ENCODE measurements around the gene SCUBE3. TPM values are rescaled to one million over a fixed set of nuclear protein-coding genes. Genes with fewer than 3 reads are reported as not detected.
A peak's percentile ranks its signal among the peaks of the same experiment; 100 is the strongest.

Gene SCUBE3
- total RNA-seq, 2 experiments from 2014 or later = 0.02 TPM; not detected in 1

DNA sequence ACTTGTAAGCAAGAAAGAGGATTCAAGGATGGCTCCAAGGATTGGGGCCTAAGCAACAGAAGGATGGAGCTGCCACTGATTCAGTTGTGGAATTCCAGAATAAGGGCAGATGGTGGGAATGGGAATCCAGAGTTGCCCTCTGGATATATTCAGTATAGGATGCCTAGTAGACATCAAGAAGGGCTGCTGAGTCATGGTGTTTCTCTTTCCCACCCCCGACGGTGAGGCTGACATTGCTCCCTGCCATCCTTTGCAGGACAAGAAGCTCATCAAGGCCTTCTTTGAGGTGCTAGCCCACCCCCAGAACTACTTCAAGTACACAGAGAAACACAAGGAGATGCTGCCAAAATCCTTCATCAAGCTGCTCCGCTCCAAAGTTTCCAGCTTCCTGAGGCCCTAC lies 34.5 kb downstream of the SCUBE3 start:
- ChIA-PET CTCF (interaction anchor here (1.2 kb wide), 1 partner anchor 8 kb away, joined by 5 read pairs; no protein-coding TSS in a partner anchor), POLR2A (interaction anchor here (0.9 to 1.4 kb wide), 2 partner anchors 9 to 10 kb away, joined by 5 to 6 read pairs; no protein-coding TSS in a partner anchor)
- Mint-ChIP-seq H3K9me3 (no peaks in the 10 kb centered on the region), H3K36me3 (no peaks in the 10 kb centered on the region), H3K4me1 (ENCODE audit: low read depth) (peaks cover 14% of the 10 kb centered on the region), H3K27ac (peak overlapping the region; percentile 16), H3K4me3 (peak overlapping the region; percentile 4), H3K27me3 (no peaks in the 10 kb centered on the region)
- peak; percentile 26 for DNase-seq
- intact Hi-C loops (cut with micrococcal nuclease) = no loop called here

GRCh38 chr6:35248965-35249364 lies 35.2 kb downstream of the SCUBE3 start:
- CTCF ChIA-PET = interaction anchor here (0.6 to 1.2 kb wide), 2 partner anchors 8 to 1085 kb away, joined by 3 to 5 read pairs; no protein-coding TSS in a partner anchor
- Mint-ChIP-seq H3K9me3 (no peaks in the 10 kb centered on the region), H3K27ac (no peak overlapping the region), H3K27me3 (no peaks in the 10 kb centered on the region), H3K36me3 (no peaks in the 10 kb centered on the region), H3K4me3 (no peak overlapping the region), H3K4me1 (ENCODE audit: low read depth) (peaks cover 14% of the 10 kb centered on the region)
- intact Hi-C loops (cut with micrococcal nuclease) = no loop called here
- POLR2A ChIA-PET = interaction anchor here (0.9 to 1.4 kb wide), 2 partner anchors 8 to 10 kb away, joined by 5 to 6 read pairs; no protein-coding TSS in a partner anchor
- DNase-seq = no peak

DNA sequence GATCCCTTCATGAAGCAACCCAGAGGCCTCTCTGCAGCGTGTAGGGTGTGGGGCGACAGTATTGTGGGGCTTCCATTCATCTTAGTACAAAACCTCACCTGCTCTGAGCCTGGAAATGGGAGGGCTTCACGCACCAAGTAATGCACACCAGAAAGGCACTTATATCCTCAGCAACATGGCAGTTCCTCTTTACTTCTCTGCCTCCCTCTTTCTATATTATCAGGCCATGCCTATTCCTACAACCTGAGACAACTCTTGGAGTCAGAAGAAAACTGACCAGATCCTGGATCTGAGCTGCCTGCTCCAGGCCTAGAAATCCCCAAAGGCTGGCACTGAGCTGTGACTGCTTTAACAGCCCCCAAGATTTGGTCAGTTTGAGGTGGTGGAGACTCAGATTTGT lies 38.2 kb downstream of the SCUBE3 start:
- DNase-seq = no peak
- Mint-ChIP-seq H3K4me1 (ENCODE audit: low read depth) (peaks cover 14% of the 10 kb centered on the region), H3K36me3 (no peaks in the 10 kb centered on the region), H3K27me3 (no peaks in the 10 kb centered on the region), H3K27ac (no peak overlapping the region), H3K4me3 (no peak overlapping the region), H3K9me3 (no peaks in the 10 kb centered on the region)
- ChIA-PET POLR2A (no interaction called here), CTCF (interaction anchor here (1.0 to 1.2 kb wide), 2 partner anchors 11 to 12 kb away, joined by 3 read pairs; no protein-coding TSS in a partner anchor)
- intact Hi-C loops (cut with micrococcal nuclease) = no loop called here

DNA sequence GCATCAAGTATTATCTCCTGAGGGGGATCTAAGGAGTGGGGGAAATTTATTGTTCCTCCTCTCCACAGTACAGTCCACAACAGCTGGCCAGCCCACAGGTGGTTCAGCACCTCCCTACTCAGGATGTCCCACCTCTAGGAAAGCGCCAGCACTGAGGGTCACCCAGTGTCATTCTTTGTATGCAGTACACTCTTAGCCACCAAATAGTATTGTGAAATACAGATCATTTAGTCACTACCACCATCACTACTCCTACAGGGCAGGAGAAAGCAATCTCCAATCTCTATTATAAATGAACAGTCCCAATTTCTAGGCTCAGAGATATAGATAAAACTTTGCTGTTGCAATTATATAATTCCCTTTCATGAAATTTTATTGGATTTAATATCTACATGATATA lies 39.5 kb downstream of the SCUBE3 start:
- ChIA-PET CTCF (interaction anchor here (0.8 kb wide), 1 partner anchor 1055 kb away, joined by 3 read pairs; no protein-coding TSS in a partner anchor), POLR2A (no interaction called here)
- H3K4me3 Mint-ChIP-seq = no peak overlapping the region
- intact Hi-C loops (cut with micrococcal nuclease) = no loop called here
- H3K9me3 Mint-ChIP-seq = no peaks in the 10 kb centered on the region
- no peak for DNase-seq
- no peak overlapping the region for H3K27ac Mint-ChIP-seq
- H3K27me3 Mint-ChIP-seq = no peaks in the 10 kb centered on the region
- H3K4me1 Mint-ChIP-seq (ENCODE audit: low read depth) = peaks cover 6% of the 10 kb centered on the region
- no peaks in the 10 kb centered on the region for H3K36me3 Mint-ChIP-seq

GRCh38 chr6:35258336-35258735 lies 44.6 kb downstream of the SCUBE3 start:
- intact Hi-C loops (cut with micrococcal nuclease) = no loop called here
- H3K9me3 Mint-ChIP-seq = no peaks in the 10 kb centered on the region
- peak overlapping the region; percentile 97 for H3K4me3 Mint-ChIP-seq
- POLR2A ChIA-PET = interaction anchor here (0.9 to 1.3 kb wide), 3 partner anchors 10 to 43 kb away, joined by 4 to 5 read pairs (median 4); no protein-coding TSS in a partner anchor
- DNase-seq = no peak
- no peaks in the 10 kb centered on the region for H3K27me3 Mint-ChIP-seq
- no peaks in the 10 kb centered on the region for H3K36me3 Mint-ChIP-seq
- peaks cover 30% of the 10 kb centered on the region for H3K4me1 Mint-ChIP-seq (ENCODE audit: low read depth)
- CTCF ChIA-PET = interaction anchor here (0.8 to 5.7 kb wide), 9 partner anchors 8 to 370 kb away, joined by 3 to 55 read pairs (median 3); no protein-coding TSS in a partner anchor
- H3K27ac Mint-ChIP-seq = no peak overlapping the region

GRCh38 chr6:35258858-35259193 lies 45.1 kb downstream of the SCUBE3 start:
- Mint-ChIP-seq H3K27ac (peak overlapping the region; percentile 85), H3K27me3 (no peaks in the 10 kb centered on the region), H3K36me3 (no peaks in the 10 kb centered on the region), H3K4me3 (peak overlapping the region; percentile 97), H3K4me1 (ENCODE audit: low read depth) (peaks cover 34% of the 10 kb centered on the region), H3K9me3 (no peaks in the 10 kb centered on the region)
- ChIA-PET CTCF (interaction anchor here (0.8 to 5.7 kb wide), 10 partner anchors 8 to 371 kb away, joined by 3 to 55 read pairs (median 3); no protein-coding TSS in a partner anchor), POLR2A (interaction anchor here (0.9 to 1.3 kb wide), 4 partner anchors 10 to 42 kb away, joined by 4 to 5 read pairs (median 4); no protein-coding TSS in a partner anchor)
- intact Hi-C loops (cut with micrococcal nuclease) = no loop called here
- DNase-seq = no peak

GRCh38 chr6:35259194-35259947 lies 45.6 kb downstream of the SCUBE3 start, which contains the start of gene ZNF76:
ZNF76 (plus strand) TSS chr6:35259735; CDS start chr6:35281152, 21,417 bp downstream.
- peak; percentile 92 for DNase-seq
- intact Hi-C loops (cut with micrococcal nuclease) = no loop called here
- Mint-ChIP-seq H3K27me3 (no peaks in the 10 kb centered on the region), H3K36me3 (no peaks in the 10 kb centered on the region), H3K27ac (peak within 1 kb of the TSS; percentile 85), H3K4me1 (ENCODE audit: low read depth) (peaks cover 39% of the 10 kb centered on the region), H3K9me3 (no peaks in the 10 kb centered on the region), H3K4me3 (peak within 1 kb of the TSS; percentile 97)
- POLR2A ChIA-PET = interaction anchor here (0.7 to 1.3 kb wide), 5 partner anchors 9 to 42 kb away, joined by 3 to 5 read pairs (median 4); no protein-coding TSS in a partner anchor
- CTCF ChIA-PET = interaction anchor here (0.8 to 5.7 kb wide), 10 partner anchors 9 to 371 kb away, joined by 3 to 55 read pairs (median 3); no protein-coding TSS in a partner anchor

GRCh38 chr6:35259948-35260590 lies 46.3 kb downstream of the SCUBE3 start:
- H3K4me3 Mint-ChIP-seq = peak overlapping the region; percentile 97
- intact Hi-C loops (cut with micrococcal nuclease) = no loop called here
- no peaks in the 10 kb centered on the region for H3K27me3 Mint-ChIP-seq
- H3K36me3 Mint-ChIP-seq = no peaks in the 10 kb centered on the region
- peaks cover 43% of the 10 kb centered on the region for H3K4me1 Mint-ChIP-seq (ENCODE audit: low read depth)
- peak; percentile 82 for DNase-seq
- CTCF ChIA-PET = interaction anchor here (1.2 to 5.7 kb wide), 3 partner anchors 19 to 207 kb away, joined by 3 to 55 read pairs (median 8); no protein-coding TSS in a partner anchor
- H3K9me3 Mint-ChIP-seq = no peaks in the 10 kb centered on the region
- H3K27ac Mint-ChIP-seq = peak overlapping the region; percentile 85
- POLR2A ChIA-PET = interaction anchor here (0.7 to 1.3 kb wide), 2 partner anchors 8 to 38 kb away, joined by 3 to 4 read pairs; no protein-coding TSS in a partner anchor

DNA sequence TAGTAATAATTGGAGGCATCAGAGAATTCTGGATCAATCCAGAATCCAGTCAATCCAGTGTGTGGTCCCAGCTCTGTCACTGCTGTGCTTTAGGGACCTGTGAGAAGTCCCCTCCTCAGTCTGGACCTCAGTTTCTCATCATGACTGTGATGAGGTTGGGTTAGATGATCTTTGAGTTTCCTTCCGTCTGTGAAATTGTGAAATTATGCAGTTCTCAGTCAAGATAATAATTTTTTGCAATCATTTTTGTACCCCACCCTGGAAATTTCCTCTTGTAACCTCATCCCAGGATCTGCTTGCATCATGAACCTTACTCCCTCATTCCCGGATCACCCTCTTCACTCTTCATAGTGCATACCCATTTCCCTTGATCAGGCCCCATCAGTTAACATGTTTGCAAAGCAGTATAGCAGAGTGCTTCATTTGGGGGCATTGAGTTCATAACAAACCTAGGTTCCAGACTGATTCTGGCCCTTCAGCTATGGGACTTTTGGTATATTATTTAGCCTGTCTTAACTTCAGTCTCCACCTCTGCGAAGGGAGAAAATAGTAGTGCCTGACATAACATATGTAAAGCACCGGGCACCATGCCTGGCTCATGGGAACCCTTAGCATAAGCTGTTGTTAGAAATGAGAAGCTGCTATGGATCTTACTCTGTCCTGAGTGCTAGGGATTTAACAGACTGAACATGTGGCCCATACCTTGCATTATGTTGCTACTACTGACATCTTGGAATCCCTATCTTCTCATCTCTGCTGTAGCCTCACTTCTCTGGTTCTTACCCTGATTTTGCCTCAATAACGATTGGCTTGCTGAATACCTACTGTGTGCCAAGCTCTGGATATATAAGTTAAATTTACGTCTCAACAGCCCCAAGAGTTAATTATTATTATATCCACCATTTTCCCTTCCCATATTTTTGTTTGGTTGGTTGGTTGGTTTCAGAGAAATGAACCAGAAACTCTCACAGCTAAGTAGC lies 47.1 kb downstream of the SCUBE3 start:
- ChIA-PET POLR2A (no interaction called here), CTCF (interaction anchor here (0.9 to 1.2 kb wide), 2 partner anchors 19 to 20 kb away, joined by 3 read pairs; no protein-coding TSS in a partner anchor)
- Mint-ChIP-seq H3K36me3 (no peaks in the 10 kb centered on the region), H3K4me1 (ENCODE audit: low read depth) (peaks cover 48% of the 10 kb centered on the region), H3K9me3 (no peaks in the 10 kb centered on the region), H3K4me3 (peak overlapping the region; percentile 97), H3K27ac (peak overlapping the region; percentile 85), H3K27me3 (no peaks in the 10 kb centered on the region)
- intact Hi-C loops (cut with micrococcal nuclease) = no loop called here
- DNase-seq = no peak

- no peak overlapping the region for H3K4me3 Mint-ChIP-seq
- H3K9me3 Mint-ChIP-seq = no peaks in the 10 kb centered on the region
- no peaks in the 10 kb centered on the region for H3K36me3 Mint-ChIP-seq
- ChIA-PET CTCF (interaction anchor here (1.0 kb wide), 1 partner anchor 187 kb away, joined by 3 read pairs; no protein-coding TSS in a partner anchor), POLR2A (no interaction called here)
- intact Hi-C loops (cut with micrococcal nuclease) = no loop called here
- H3K27me3 Mint-ChIP-seq = no peaks in the 10 kb centered on the region
- peaks cover 51% of the 10 kb centered on the region for H3K4me1 Mint-ChIP-seq (ENCODE audit: low read depth)
- H3K27ac Mint-ChIP-seq = no peak overlapping the region
- no peak for DNase-seq
Measured at GRCh38 chr6:35262596-35262995, 48.8 kb downstream of the SCUBE3 start.
